HG03432 (cell line): ENCODE data around the gene ANKIB1.
A peak's percentile ranks its signal among the peaks of the same experiment; 100 is the strongest.

ENCODE experiments used
- ATAC-seq: cut with Tn5 transposase; IDR thresholded peaks from one replicate; pipeline ENCODE4 v1.9.1; 2021; ENCODE audit warnings: mild to moderate bottlenecking, moderate library complexity; ENCODE audit not compliant: unreplicated experiment

The ANKIB1 gene

DNA sequence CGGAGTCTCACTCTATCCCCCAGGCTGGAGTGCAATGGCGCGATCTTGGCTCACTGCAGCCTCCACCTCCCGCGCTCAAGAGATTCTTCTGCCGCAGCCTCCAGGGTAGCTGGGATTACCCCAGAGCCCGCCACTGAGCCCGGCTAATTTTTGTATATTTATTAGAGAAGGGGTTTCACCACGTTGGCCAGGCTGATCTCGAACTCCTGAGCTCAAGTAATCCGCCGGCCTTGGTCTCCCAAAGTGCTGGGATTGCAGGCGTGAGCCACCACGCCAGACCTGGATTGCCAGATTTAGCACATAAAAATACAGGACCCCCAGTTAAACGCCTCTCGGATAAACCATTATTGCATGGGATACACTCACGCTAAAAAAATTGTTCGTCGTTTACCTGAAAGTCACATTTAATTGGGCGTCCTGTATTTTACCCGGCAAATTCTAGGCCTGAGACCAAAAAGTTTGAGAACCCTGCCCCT, 201.1 kb downstream of the ANKIB1 start:
- ATAC-seq: no peak

GRCh38 chr7:92447345-92448204, 201.8 kb downstream of the ANKIB1 start, which contains the start of gene GATAD1:
Gene GATAD1, plus strand, starts transcription at chr7:92447482. Its CDS starts 248 bp downstream, at chr7:92447730.
- ATAC-seq: peak; percentile 91

- ATAC-seq: peak; percentile 48
Measured at GRCh38 chr7:92448205-92448747, 202.5 kb downstream of the ANKIB1 start.
